A673 (cell line): Measurements from ENCODE around the gene BZW2. TPM values are rescaled to one million over a fixed set of nuclear protein-coding genes. Genes with fewer than 3 reads are reported as not detected.

Source experiments
- BruUV-seq: library from RNA; stranded (reverse); fragments of 400-500 nt; replicated peaks from 2 replicates; lab custom pipeline; 2021; lab: Mats Ljungman, UMichigan
- CTCF ChIA-PET: fragments of 300-600 bp; sonication (Branson Sonifier 250); formaldehyde crosslinking; loops from one replicate; lab custom pipeline; 2022; ENCODE audit warnings: antibody characterized with exemption; lab: Charles Lee
- POLR2A ChIA-PET: fragments of 300-600 bp; sonication (Branson Sonifier 250); formaldehyde crosslinking; loops from one replicate; lab custom pipeline; 2022; ENCODE audit warnings: antibody characterized with exemption; ENCODE audit not compliant: low non-redundant PET; lab: Charles Lee
- DNase-seq: peaks from one replicate; pipeline ENCODE4 v3.0.0-alpha.2; 2015; ENCODE audit warnings: low spot score
- H3K27ac ChIP-seq: fragments of 200-600 bp; sonication (generic); 2 replicates; pipeline ENCODE4 v1.5.1; 2016; ENCODE audit warnings: mixed run types, low read depth, mild to moderate bottlenecking, mixed read lengths, antibody characterized with exemption, low read length; ENCODE audit not compliant: poor library complexity, severe bottlenecking
- H3K27me3 ChIP-seq: fragments of 200-600 bp; sonication (generic); replicated peaks from 2 replicates; pipeline ENCODE4 v1.6.1; 2017; ENCODE audit warnings: mixed run types, low read depth, mild to moderate bottlenecking, mixed read lengths, antibody characterized with exemption, low read length; ENCODE audit not compliant: insufficient read depth, poor library complexity
- H3K36me3 ChIP-seq: fragments of 200-600 bp; sonication (generic); 2 replicates; pipeline ENCODE4 v1.6.1; 2016; ENCODE audit warnings: mixed run types, mild to moderate bottlenecking, mixed read lengths, antibody characterized with exemption, low read length; ENCODE audit not compliant: insufficient read depth, poor library complexity, severe bottlenecking
- H3K4me1 ChIP-seq: fragments of 200-600 bp; sonication (generic); 2 replicates; pipeline ENCODE4 v1.6.1; 2017; ENCODE audit warnings: mixed run types, mild to moderate bottlenecking, mixed read lengths, antibody characterized with exemption, low read length; ENCODE audit not compliant: insufficient read depth, poor library complexity, severe bottlenecking
- H3K4me3 ChIP-seq: fragments of 200-600 bp; sonication (generic); 2 replicates; pipeline ENCODE4 v1.5.1; 2016; ENCODE audit warnings: low read depth, mixed run types, mild to moderate bottlenecking, mixed read lengths, low read length; ENCODE audit not compliant: poor library complexity, severe bottlenecking
- H3K9me3 ChIP-seq: fragments of 200-600 bp; sonication (generic); 2 replicates; pipeline ENCODE4 v1.6.1; 2016; ENCODE audit warnings: mixed run types, low read depth, mild to moderate bottlenecking, mixed read lengths, antibody characterized with exemption, low read length; ENCODE audit not compliant: poor library complexity, severe bottlenecking
- CTCF ChIP-seq: fragments of 300-800, 200-600 bp; sonication (generic); conservative IDR thresholded peaks from 2 replicates; pipeline ENCODE4 v1.5.1; 2017; ENCODE audit warnings: low read depth, mild to moderate bottlenecking, antibody characterized with exemption, low read length, moderate library complexity, mixed read lengths
- EZH2 ChIP-seq: fragments of 200-600 bp; sonication (generic); IDR thresholded peaks from 2 replicates; pipeline ENCODE4 v1.6.1; 2017; ENCODE audit warnings: borderline replicate concordance, low read depth, mild to moderate bottlenecking, mixed read lengths, antibody characterized with exemption, low read length; ENCODE audit not compliant: poor library complexity, severe bottlenecking
- intact Hi-C: fragments of 100-400 bp; cut with micrococcal nuclease; formaldehyde crosslinking; loops from one replicate; pipeline ENCODE4 v1.10.0; 2022; ENCODE audit not compliant: unreplicated experiment
- total RNA-seq: library from RNA; stranded (reverse); gene quantifications from 2 replicates; pipeline ENCODE4 v1.2.3, GENCODE V29; 2021

BZW2 gene
- total RNA-seq, 1 experiment from 2014 or later = 175 TPM

- DNase-seq = peak; percentile 83
- Histone ChIP-seq H3K36me3 (peaks cover 64% of the 10 kb centered on the region), H3K9me3 (no peaks in the 10 kb centered on the region), H3K27me3 (no peaks in the 10 kb centered on the region), H3K4me1 (peaks cover 46% of the 10 kb centered on the region), H3K4me3 (no peak overlapping the region), H3K27ac (no peak overlapping the region)
- ChIA-PET POLR2A (no interaction called here), CTCF (interaction anchor here (0.6 kb wide), 1 partner anchor 225 kb away, joined by 3 read pairs; no protein-coding TSS in a partner anchor)
- TF ChIP-seq EZH2 (no peak), CTCF (peak; percentile 69)
- BruUV-seq = no TSS peak
- intact Hi-C loops = no loop called here
Observed at GRCh38 chr7:16695621-16696237, 49.7 kb downstream of the BZW2 start.

- POLR2A ChIA-PET = no interaction called here
- Histone ChIP-seq H3K4me3 (no peak overlapping the region), H3K27me3 (no peaks in the 10 kb centered on the region), H3K36me3 (peaks cover 66% of the 10 kb centered on the region), H3K27ac (peak overlapping the region; percentile 26), H3K4me1 (peaks cover 64% of the 10 kb centered on the region), H3K9me3 (no peaks in the 10 kb centered on the region)
- BruUV-seq = no TSS peak
- intact Hi-C loops = no loop called here
- CTCF ChIA-PET = no interaction called here
- TF ChIP-seq CTCF (no peak), EZH2 (no peak)
- DNase-seq = no peak
Observed at GRCh38 chr7:16697507-16698199, 51.7 kb downstream of the BZW2 start.

- TF ChIP-seq EZH2 (no peak), CTCF (no peak)
- Histone ChIP-seq H3K4me3 (no peak overlapping the region), H3K4me1 (peaks cover 66% of the 10 kb centered on the region), H3K9me3 (no peaks in the 10 kb centered on the region), H3K27ac (peak overlapping the region; percentile 26), H3K27me3 (no peaks in the 10 kb centered on the region), H3K36me3 (peaks cover 66% of the 10 kb centered on the region)
- ChIA-PET CTCF (no interaction called here), POLR2A (no interaction called here)
- DNase-seq = no peak
- BruUV-seq = no TSS peak
- intact Hi-C loops = no loop called here
Observed at GRCh38 chr7:16698200-16698905, 52.4 kb downstream of the BZW2 start.
